HEK293 (cell line): Measurements from ENCODE around the gene ANKRD28.

ENCODE experiments used
- CTCF ChIA-PET: fragments of 350-600 bp; formaldehyde crosslinking; extraction: SDS; loops from one replicate; lab custom pipeline; 2021; ENCODE audit warnings: antibody characterized with exemption; lab: Yijun Ruan, JAX
- POLR2A ChIA-PET: fragments of 300-600 bp; formaldehyde crosslinking; extraction: SDS; loops from one replicate; lab custom pipeline; 2020; ENCODE audit warnings: antibody characterized with exemption, inconsistent platforms; lab: Yijun Ruan, JAX
- H3K27ac ChIP-seq: fragments of 200-500 bp; sonication (Bioruptor generic); 2 replicates; pipeline ENCODE4 v1.5.1; 2014; ENCODE audit warnings: low read depth, low read length, control low read depth, inconsistent platforms; ENCODE audit errors: extremely low read depth
- H3K36me3 ChIP-seq, 2 experiments: fragments of 200-500 bp in 1 of 2; sonication (Bioruptor generic) in 1 of 2; 1 replicate in 1 of 2; 2 replicates in 1 of 2; pipeline ENCODE4 v1.5.1; 2014 to 2017; ENCODE audit warnings: inconsistent platforms in 2 of 2, low read length in 2 of 2; ENCODE audit not compliant: control insufficient read depth in 2 of 2, insufficient read depth in 1 of 2
- H3K4me1 ChIP-seq: fragments of 200-500 bp; sonication (Bioruptor generic); 2 replicates; pipeline ENCODE4 v1.5.1; 2014; ENCODE audit warnings: mild to moderate bottlenecking, low read length, inconsistent platforms; ENCODE audit not compliant: control insufficient read depth, insufficient read depth
- H3K4me3 ChIP-seq: 2 replicates; pipeline ENCODE4 v1.5.1; 2011; ENCODE audit warnings: low read depth, mild to moderate bottlenecking, control low read depth, low read length, moderate library complexity
- H3K9me3 ChIP-seq: fragments of 200-500 bp; sonication (Bioruptor generic); 2 replicates; pipeline ENCODE4 v1.5.1; 2014; ENCODE audit warnings: low read depth, low read length, inconsistent platforms; ENCODE audit not compliant: control insufficient read depth, insufficient read depth
- ATF2 ChIP-seq: fragments of 450-650 bp; formaldehyde crosslinking; IDR thresholded peaks from 2 replicates; pipeline ENCODE4 v1.5.1; 2016; ENCODE audit warnings: missing biosample characterization, missing genetic modification characterization, low read depth
- BCL11A ChIP-seq: fragments of 450-650 bp; formaldehyde crosslinking; IDR thresholded peaks from 2 replicates; pipeline ENCODE4 v1.5.1; 2016; ENCODE audit warnings: low read depth, missing biosample characterization, missing genetic modification characterization
- ELK4 ChIP-seq: IDR thresholded peaks from 2 replicates; pipeline ENCODE4 v1.6.1; 2011; ENCODE audit warnings: mild to moderate bottlenecking, low read depth, low read length, borderline replicate concordance
- HOXC10 ChIP-seq: sonication (generic); formaldehyde crosslinking; IDR thresholded peaks from 2 replicates; pipeline ENCODE4 v1.8.1; 2023; ENCODE audit warnings: mild to moderate bottlenecking, missing genetic modification reagents
- KLF7 ChIP-seq: fragments of 450-650 bp; formaldehyde crosslinking; IDR thresholded peaks from 2 replicates; pipeline ENCODE4 v1.5.1; 2016; ENCODE audit warnings: missing biosample characterization, missing genetic modification characterization, borderline replicate concordance
- MZF1 ChIP-seq: fragments of 450-650 bp; formaldehyde crosslinking; IDR thresholded peaks from 2 replicates; pipeline ENCODE4 v1.5.1; 2017; ENCODE audit warnings: missing biosample characterization, missing genetic modification characterization, borderline replicate concordance
- PRDM6 ChIP-seq: fragments of 450-650 bp; formaldehyde crosslinking; IDR thresholded peaks from 2 replicates; pipeline ENCODE4 v1.5.1; 2017; ENCODE audit warnings: missing biosample characterization, missing genetic modification characterization
- SP7 ChIP-seq: fragments of 450-650 bp; formaldehyde crosslinking; IDR thresholded peaks from 2 replicates; pipeline ENCODE4 v1.5.1; 2016; ENCODE audit warnings: missing biosample characterization, missing genetic modification characterization
- ZBTB10 ChIP-seq: fragments of 450-650 bp; formaldehyde crosslinking; IDR thresholded peaks from 2 replicates; pipeline ENCODE4 v1.5.1; 2016; ENCODE audit warnings: missing biosample characterization, missing genetic modification characterization
- ZEB2 ChIP-seq: fragments of 450-650 bp; formaldehyde crosslinking; IDR thresholded peaks from 2 replicates; pipeline ENCODE4 v1.5.1; 2016; ENCODE audit warnings: missing biosample characterization, missing genetic modification characterization
- ZNF2 ChIP-seq: fragments of 450-650 bp; formaldehyde crosslinking; IDR thresholded peaks from 2 replicates; pipeline ENCODE4 v1.5.1; 2016; ENCODE audit warnings: missing biosample characterization, missing genetic modification characterization
- ZNF221 ChIP-seq: fragments of 450-650 bp; formaldehyde crosslinking; IDR thresholded peaks from 2 replicates; pipeline ENCODE4 v1.5.1; 2017; ENCODE audit warnings: missing biosample characterization, missing genetic modification characterization, borderline replicate concordance
- ZNF266 ChIP-seq: fragments of 450-650 bp; formaldehyde crosslinking; IDR thresholded peaks from 2 replicates; pipeline ENCODE4 v1.5.1; 2016; ENCODE audit warnings: missing biosample characterization, missing genetic modification characterization, low read depth
- ZNF302 ChIP-seq: fragments of 450-650 bp; formaldehyde crosslinking; IDR thresholded peaks from 2 replicates; pipeline ENCODE4 v1.5.1; 2016; ENCODE audit warnings: missing biosample characterization, missing genetic modification characterization, low read depth
- ZNF311 ChIP-seq: fragments of 450-650 bp; formaldehyde crosslinking; IDR thresholded peaks from 2 replicates; pipeline ENCODE4 v1.5.1; 2017; ENCODE audit warnings: missing biosample characterization, missing genetic modification characterization, borderline replicate concordance
- ZNF324 ChIP-seq: fragments of 450-650 bp; formaldehyde crosslinking; IDR thresholded peaks from 2 replicates; pipeline ENCODE4 v1.5.1; 2016; ENCODE audit warnings: missing biosample characterization, missing genetic modification characterization
- ZNF341 ChIP-seq: fragments of 450-650 bp; formaldehyde crosslinking; IDR thresholded peaks from 2 replicates; pipeline ENCODE4; 2016; ENCODE audit warnings: low read depth, missing biosample characterization, missing genetic modification characterization
- ZNF362 ChIP-seq: fragments of 450-650 bp; formaldehyde crosslinking; IDR thresholded peaks from 2 replicates; pipeline ENCODE4 v1.5.1; 2016; ENCODE audit warnings: missing biosample characterization, missing genetic modification characterization
- ZNF398 ChIP-seq: fragments of 450-650 bp; formaldehyde crosslinking; IDR thresholded peaks from 2 replicates; pipeline ENCODE4 v1.5.1; 2017; ENCODE audit warnings: missing biosample characterization, missing genetic modification characterization
- ZNF449 ChIP-seq: fragments of 450-650 bp; formaldehyde crosslinking; IDR thresholded peaks from 2 replicates; pipeline ENCODE4 v1.5.1; 2017; ENCODE audit warnings: missing biosample characterization, mild to moderate bottlenecking, missing genetic modification characterization, moderate library complexity
- ZNF560 ChIP-seq: fragments of 450-650 bp; formaldehyde crosslinking; IDR thresholded peaks from 2 replicates; pipeline ENCODE4 v1.5.1; 2017; ENCODE audit warnings: missing biosample characterization, missing genetic modification characterization, borderline replicate concordance
- ZNF639 ChIP-seq: fragments of 450-650 bp; formaldehyde crosslinking; IDR thresholded peaks from 2 replicates; pipeline ENCODE4 v1.5.1; 2016; ENCODE audit warnings: missing biosample characterization, missing genetic modification characterization
- ZNF747 ChIP-seq: fragments of 450-650 bp; formaldehyde crosslinking; IDR thresholded peaks from 2 replicates; pipeline ENCODE4 v1.5.1; 2016; ENCODE audit warnings: missing biosample characterization, missing genetic modification characterization
- ZSCAN16 ChIP-seq: fragments of 450-650 bp; formaldehyde crosslinking; IDR thresholded peaks from 2 replicates; pipeline ENCODE4 v1.5.1; 2016; ENCODE audit warnings: missing biosample characterization, missing genetic modification characterization

The ANKRD28 gene

GRCh38 chr3:15847239-15847638 is 49.5 kb upstream of the ANKRD28 start (continued):
- TF ChIP-seq ATF2 (tag by site-specific recombination) (no peak), ZNF362 (tag by site-specific recombination) (no peak), ZNF266 (tag by site-specific recombination) (no peak), ZNF747 (tag by site-specific recombination) (no peak), ZNF449 (tag by site-specific recombination) (peak; percentile 40; the same call in 1 of the 2 replicates), SP7 (tag by site-specific recombination) (peak; percentile 56; the same call in 1 of the 2 replicates), ZNF560 (no peak), ZEB2 (tag by site-specific recombination) (no peak), ZNF2 (no peak), ZNF324 (tag by site-specific recombination) (no peak), BCL11A (tag by site-specific recombination) (no peak), MZF1 (tag by site-specific recombination) (no peak), PRDM6 (tag by site-specific recombination) (peak; percentile 69), ELK4 (no peak), KLF7 (tag by site-specific recombination) (no peak), ZNF221 (no peak)
- TF ChIP-seq, all 188 proteins: peak for 3

- CTCF ChIA-PET = interaction anchor here (0.8 kb wide), 1 partner anchor 14 kb away, joined by 3 read pairs; no protein-coding TSS in a partner anchor
- TF ChIP-seq ZNF341 (tag by site-specific recombination) = no peak
- no peak for TF ChIP-seq ZNF639
- no peak for TF ChIP-seq ZNF398 (tag by site-specific recombination)
- no peak for TF ChIP-seq ZNF311 (tag by site-specific recombination)
- TF ChIP-seq ZSCAN16 (tag by site-specific recombination) = no peak
- no peak for TF ChIP-seq ZBTB10 (tag by site-specific recombination)
- no peak for TF ChIP-seq HOXC10 (CRISPR knock-in tag)
- TF ChIP-seq ZNF302 = no peak
Measured at GRCh38 chr3:15846606-15847005, 48.8 kb upstream of the ANKRD28 start.

More at GRCh38 chr3:15846606-15847005, 48.8 kb upstream of the ANKRD28 start:
- peaks cover 2% of the 10 kb centered on the region; the same call in 1 of the 2 replicates for H3K4me1 ChIP-seq
- POLR2A ChIA-PET = no interaction called here
- H3K36me3 ChIP-seq = no peaks in the 10 kb centered on the region; a peak in 1 of 3 replicates
- no peak overlapping the region for H3K4me3 ChIP-seq
- H3K27ac ChIP-seq = no peak overlapping the region
- no peaks in the 10 kb centered on the region for H3K9me3 ChIP-seq
